ENCODE results near the gene TCF3. TPM values are rescaled to one million over a fixed set of nuclear protein-coding genes. Genes with fewer than 3 reads are reported as not detected.
A peak's percentile ranks its signal among the peaks of the same experiment; 100 is the strongest.
"Not testable (repeated sequence)": the region's sequence is repeated elsewhere in the genome, so short reads cannot be mapped to it uniquely, and the experiment has no call there.

Gene TCF3
- total and polyA plus RNA-seq, 10 of the 15 experiments (the other 5 are each of a cell fraction or from before 2014, with no cell fraction given) = 6.7 to 282 (median 70.7) TPM

- intact Hi-C loops (cut with micrococcal nuclease; ENCODE audit: unreplicated experiment) = loop anchor here (5.0 kb wide), 1 partner anchor 63 kb away; the partner anchor contains the start of gene UQCR11
- H3K4me3 ChIP-seq; DNase-seq (ENCODE audit: low read depth, low spot score); H3K79me2 ChIP-seq (ENCODE audit: control insufficient read depth, insufficient read depth, low read length); POLR2A ChIA-PET; FAIRE-seq; H3K36me3 ChIP-seq (ENCODE audit: control insufficient read depth in 2 of 2, insufficient read depth in 2 of 2, low read length in 1 of 2); H4K20me1 ChIP-seq (ENCODE audit: control insufficient read depth, insufficient read depth); H3K4me2 ChIP-seq (ENCODE audit: control insufficient read depth, insufficient read depth); BruUV-seq (replicated peaks); H3K9ac ChIP-seq (ENCODE audit: control insufficient read depth, insufficient read depth, low read length); H3K27ac ChIP-seq (ENCODE audit: control insufficient read depth, insufficient read depth); H3K9me3 ChIP-seq (replicated peaks; ENCODE audit: control insufficient read depth, insufficient read depth, low read length); H3K27me3 ChIP-seq (replicated peaks in 1 of 2; ENCODE audit: control insufficient read depth in 2 of 2, insufficient read depth in 2 of 2, low read length in 1 of 2); ATAC-seq; H2AFZ ChIP-seq (ENCODE audit: control insufficient read depth, low read depth, low read length): not testable (repeated sequence)
- SMC1A ChIA-PET (ENCODE audit: uncharacterized antibody, unreplicated experiment) = interaction anchor here (3.0 to 5.2 kb wide), 2 partner anchors 21 to 80 kb away, joined by 14 to 30 read pairs; no protein-coding TSS in a partner anchor
- in situ Hi-C loops (cut with MboI) = loop anchor here (5.0 kb wide), 1 partner anchor 97 kb away; no protein-coding TSS in a partner anchor
- 55% methylated on average over 14 of the region's 14 CpGs for WGBS (ENCODE audit: insufficient coverage, insufficient replicate concordance, low lambda C conversion rate, missing lambda C conversion rate)
- H3K4me1 ChIP-seq (ENCODE audit: control insufficient read depth, insufficient read depth, low read length) = peaks cover 27% of the 10 kb centered on the region
- RAD21 ChIA-PET (ENCODE audit: unreplicated experiment) = interaction anchor here (1.3 to 2.5 kb wide), 5 partner anchors 18 to 125 kb away, joined by 4 to 16 read pairs (median 6); partner anchors contain the start of genes TCF3 and UQCR11
- CTCF ChIA-PET = interaction anchor here (0.8 to 6.2 kb wide), 9 partner anchors 10 to 124 kb away, joined by 3 to 55 read pairs (median 4); partner anchors contain the start of gene TCF3
Measured at GRCh38 chr19:1670747-1671146, 18.3 kb upstream of the TCF3 start.

- peak overlapping the region; percentile 74 for H2AFZ ChIP-seq (ENCODE audit: control insufficient read depth, low read depth, low read length)
- WGBS (ENCODE audit: insufficient coverage, insufficient replicate concordance, low lambda C conversion rate, missing lambda C conversion rate) = 0% methylated on average over 21 of the region's 21 CpGs
- TF ChIP-seq BHLHE40 (IDR thresholded peaks at IDR 0.05; ENCODE audit: borderline replicate concordance in 1 of 2, low read depth in 2 of 2, low read length in 1 of 2) = peak in 1 of 2 experiments; percentile 82; a peak in 2 of 4 replicates
- peak; percentile 35 to 50; a peak in 3 of 4 replicates for TF ChIP-seq IKZF2 (IDR thresholded peaks at IDR 0.05)
- TF ChIP-seq BMI1 (IDR thresholded peaks at IDR 0.05; ENCODE audit: borderline replicate concordance) = no peak
- TF ChIP-seq REST (IDR thresholded peaks at IDR 0.05; ENCODE audit: low read depth, low read length) = no peak
- TF ChIP-seq HDGF (IDR thresholded peaks at IDR 0.05) = peak; percentile 9; the same call in 1 of the 2 replicates
- no peak for TF ChIP-seq SIN3A (IDR thresholded peaks at IDR 0.05; ENCODE audit: low read depth, low read length)
- TF ChIP-seq NFXL1 (IDR thresholded peaks at IDR 0.05; ENCODE audit: borderline replicate concordance) = no peak
- 0 out of 2 replicates have a peak, but pooled peaks have one; percentile 21 for TF ChIP-seq JUND (IDR thresholded peaks at IDR 0.05; ENCODE audit: low read depth, low read length)
- TF ChIP-seq MYB (IDR thresholded peaks at IDR 0.05; ENCODE audit: borderline replicate concordance, low read depth, low read length) = no peak
- no peak for TF ChIP-seq MYC (IDR thresholded peaks at IDR 0.05; ENCODE audit: insufficient read depth, insufficient read length, insufficient replicate concordance, low read length, severe bottlenecking)
- TF ChIP-seq TCF12 (IDR thresholded peaks at IDR 0.05; ENCODE audit: low read depth, low read length) = no peak
Measured at GRCh38 chr19:1668486-1669270, 16.3 kb upstream of the TCF3 start.

More at GRCh38 chr19:1668486-1669270, 16.3 kb upstream of the TCF3 start:
- no peaks in the 10 kb centered on the region for H3K36me3 ChIP-seq (ENCODE audit: control insufficient read depth in 2 of 2, insufficient read depth in 2 of 2, low read length in 1 of 2)
- CTCF ChIA-PET = interaction anchor here (1.0 to 6.2 kb wide), 4 partner anchors 20 to 122 kb away, joined by 3 to 55 read pairs (median 4); no protein-coding TSS in a partner anchor
- POLR2A ChIA-PET = interaction anchor here (0.5 to 1.0 kb wide), 2 partner anchors 17 to 171 kb away, joined by 4 to 5 read pairs; no protein-coding TSS in a partner anchor
- SMC1A ChIA-PET (ENCODE audit: uncharacterized antibody, unreplicated experiment) = interaction anchor here (1.0 to 5.2 kb wide), 2 partner anchors 18 to 21 kb away, joined by 3 to 30 read pairs; no protein-coding TSS in a partner anchor
- RAD21 ChIA-PET (ENCODE audit: unreplicated experiment) = interaction anchor here (0.7 to 1.2 kb wide), 4 partner anchors 19 to 122 kb away, joined by 3 to 8 read pairs (median 4); partner anchors contain the start of gene MBD3
- H3K27ac ChIP-seq (ENCODE audit: control insufficient read depth, insufficient read depth) = peak overlapping the region; percentile 84
- peak overlapping the region; percentile 97 for H3K4me2 ChIP-seq (ENCODE audit: control insufficient read depth, insufficient read depth)
- ATAC-seq (peak; percentile 67), FAIRE-seq (no peak), DNase-seq (ENCODE audit: low read depth, low spot score) (no peak)
- peaks cover 39% of the 10 kb centered on the region for H3K4me1 ChIP-seq (ENCODE audit: control insufficient read depth, insufficient read depth, low read length)
- H3K9me3 ChIP-seq (replicated peaks; ENCODE audit: control insufficient read depth, insufficient read depth, low read length) = no peaks in the 10 kb centered on the region
- in situ Hi-C loops (cut with MboI) = no loop called here
- intact Hi-C loops (cut with micrococcal nuclease; ENCODE audit: unreplicated experiment) = loop anchor here (2.0 kb wide), 1 partner anchor 18 kb away; no protein-coding TSS in a partner anchor
- no peaks in the 10 kb centered on the region for H3K27me3 ChIP-seq (replicated peaks in 1 of 2; ENCODE audit: control insufficient read depth in 2 of 2, insufficient read depth in 2 of 2, low read length in 1 of 2)
- H4K20me1 ChIP-seq (ENCODE audit: control insufficient read depth, insufficient read depth) = no peaks in the 10 kb centered on the region
- no peaks in the 10 kb centered on the region for H3K79me2 ChIP-seq (ENCODE audit: control insufficient read depth, insufficient read depth, low read length)
- H3K9ac ChIP-seq (ENCODE audit: control insufficient read depth, insufficient read depth, low read length) = peak overlapping the region; percentile 51
- H3K4me3 ChIP-seq = peak overlapping the region; percentile 69; the same call in 1 of the 2 replicates
- no TSS peak for BruUV-seq (replicated peaks)

Measured in GM12878 (cell line).